Measurements from ENCODE around the gene RCN1.

RCN1 gene

DNA sequence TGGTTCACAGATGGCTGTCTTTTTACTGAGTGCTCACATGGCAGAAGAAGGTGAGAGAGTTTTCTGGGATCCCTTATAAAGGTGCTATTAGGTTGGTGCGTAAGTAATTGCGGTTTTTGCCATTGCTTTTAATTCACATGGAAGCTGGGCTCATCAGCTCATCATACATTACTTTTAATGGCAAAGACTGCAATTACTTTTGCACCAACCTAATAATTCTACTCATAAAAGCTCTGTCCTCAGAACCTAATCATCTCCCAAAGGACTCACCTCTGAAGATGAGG is 23.0 kb downstream of the RCN1 start:
- TF ChIP-seq GABPA (IDR thresholded peaks at IDR 0.05; ENCODE audit: low read depth) (no peak), POLR2AphosphoS5 (IDR thresholded peaks at IDR 0.05; ENCODE audit: low read depth) (no peak), SPI1 (IDR thresholded peaks at IDR 0.05; ENCODE audit: borderline replicate concordance, low read depth) (no peak)
- TF ChIP-seq, protein P1, sequence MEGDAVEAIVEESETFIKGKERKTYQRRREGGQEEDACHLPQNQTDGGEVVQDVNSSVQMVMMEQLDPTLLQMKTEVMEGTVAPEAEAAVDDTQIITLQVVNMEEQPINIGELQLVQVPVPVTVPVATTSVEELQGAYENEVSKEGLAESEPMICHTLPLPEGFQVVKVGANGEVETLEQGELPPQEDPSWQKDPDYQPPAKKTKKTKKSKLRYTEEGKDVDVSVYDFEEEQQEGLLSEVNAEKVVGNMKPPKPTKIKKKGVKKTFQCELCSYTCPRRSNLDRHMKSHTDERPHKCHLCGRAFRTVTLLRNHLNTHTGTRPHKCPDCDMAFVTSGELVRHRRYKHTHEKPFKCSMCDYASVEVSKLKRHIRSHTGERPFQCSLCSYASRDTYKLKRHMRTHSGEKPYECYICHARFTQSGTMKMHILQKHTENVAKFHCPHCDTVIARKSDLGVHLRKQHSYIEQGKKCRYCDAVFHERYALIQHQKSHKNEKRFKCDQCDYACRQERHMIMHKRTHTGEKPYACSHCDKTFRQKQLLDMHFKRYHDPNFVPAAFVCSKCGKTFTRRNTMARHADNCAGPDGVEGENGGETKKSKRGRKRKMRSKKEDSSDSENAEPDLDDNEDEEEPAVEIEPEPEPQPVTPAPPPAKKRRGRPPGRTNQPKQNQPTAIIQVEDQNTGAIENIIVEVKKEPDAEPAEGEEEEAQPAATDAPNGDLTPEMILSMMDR (IDR thresholded peaks at IDR 0.05; ENCODE audit: insufficient read depth, low read length), result no peak
- TF ChIP-seq, protein P2, sequence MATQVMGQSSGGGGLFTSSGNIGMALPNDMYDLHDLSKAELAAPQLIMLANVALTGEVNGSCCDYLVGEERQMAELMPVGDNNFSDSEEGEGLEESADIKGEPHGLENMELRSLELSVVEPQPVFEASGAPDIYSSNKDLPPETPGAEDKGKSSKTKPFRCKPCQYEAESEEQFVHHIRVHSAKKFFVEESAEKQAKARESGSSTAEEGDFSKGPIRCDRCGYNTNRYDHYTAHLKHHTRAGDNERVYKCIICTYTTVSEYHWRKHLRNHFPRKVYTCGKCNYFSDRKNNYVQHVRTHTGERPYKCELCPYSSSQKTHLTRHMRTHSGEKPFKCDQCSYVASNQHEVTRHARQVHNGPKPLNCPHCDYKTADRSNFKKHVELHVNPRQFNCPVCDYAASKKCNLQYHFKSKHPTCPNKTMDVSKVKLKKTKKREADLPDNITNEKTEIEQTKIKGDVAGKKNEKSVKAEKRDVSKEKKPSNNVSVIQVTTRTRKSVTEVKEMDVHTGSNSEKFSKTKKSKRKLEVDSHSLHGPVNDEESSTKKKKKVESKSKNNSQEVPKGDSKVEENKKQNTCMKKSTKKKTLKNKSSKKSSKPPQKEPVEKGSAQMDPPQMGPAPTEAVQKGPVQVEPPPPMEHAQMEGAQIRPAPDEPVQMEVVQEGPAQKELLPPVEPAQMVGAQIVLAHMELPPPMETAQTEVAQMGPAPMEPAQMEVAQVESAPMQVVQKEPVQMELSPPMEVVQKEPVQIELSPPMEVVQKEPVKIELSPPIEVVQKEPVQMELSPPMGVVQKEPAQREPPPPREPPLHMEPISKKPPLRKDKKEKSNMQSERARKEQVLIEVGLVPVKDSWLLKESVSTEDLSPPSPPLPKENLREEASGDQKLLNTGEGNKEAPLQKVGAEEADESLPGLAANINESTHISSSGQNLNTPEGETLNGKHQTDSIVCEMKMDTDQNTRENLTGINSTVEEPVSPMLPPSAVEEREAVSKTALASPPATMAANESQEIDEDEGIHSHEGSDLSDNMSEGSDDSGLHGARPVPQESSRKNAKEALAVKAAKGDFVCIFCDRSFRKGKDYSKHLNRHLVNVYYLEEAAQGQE (IDR thresholded peaks at IDR 0.05; ENCODE audit: insufficient replicate concordance, low read depth), result no peak
- H3K4me3 ChIP-seq (replicated peaks; ENCODE audit: insufficient read depth, low read length), result no peak overlapping the region
- DNase-seq (ENCODE audit: low read depth in 1 of 2, low spot score in 1 of 2), result no peak
- no peak overlapping the region for H3K27ac ChIP-seq (replicated peaks)
- no peaks in the 10 kb centered on the region for H3K27me3 ChIP-seq (ENCODE audit: insufficient read depth, poor library complexity, severe bottlenecking)

DNA sequence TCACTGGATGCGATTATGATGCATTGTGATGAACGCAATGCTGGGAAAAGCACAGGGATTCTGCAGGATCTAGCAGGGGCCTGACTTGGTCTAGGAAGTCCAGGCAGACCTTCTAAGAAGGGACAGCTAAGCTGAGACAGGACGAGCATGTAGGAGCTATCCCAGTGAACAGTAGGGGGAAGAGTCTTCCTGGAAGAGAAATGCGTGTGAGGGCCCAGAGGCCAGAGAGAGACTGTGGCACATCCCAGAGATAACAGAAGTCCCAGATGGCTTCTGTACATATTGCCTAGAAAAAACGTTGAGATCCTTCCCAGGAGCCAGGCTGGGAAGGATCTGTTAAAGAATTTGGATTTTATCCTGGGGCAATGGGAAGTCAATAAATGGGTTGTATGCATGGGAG is 24.6 kb downstream of the RCN1 start:
- no peaks in the 10 kb centered on the region for H3K27me3 ChIP-seq (ENCODE audit: insufficient read depth, poor library complexity, severe bottlenecking)
- no peak for DNase-seq (ENCODE audit: low read depth in 1 of 2, low spot score in 1 of 2)
- H3K27ac ChIP-seq (replicated peaks), result no peak overlapping the region
- TF ChIP-seq, protein P1 (IDR thresholded peaks at IDR 0.05; ENCODE audit: insufficient read depth, low read length), result no peak
- TF ChIP-seq SPI1 (IDR thresholded peaks at IDR 0.05; ENCODE audit: borderline replicate concordance, low read depth), result no peak
- TF ChIP-seq POLR2AphosphoS5 (IDR thresholded peaks at IDR 0.05; ENCODE audit: low read depth), result no peak
- TF ChIP-seq, protein P2 (IDR thresholded peaks at IDR 0.05; ENCODE audit: insufficient replicate concordance, low read depth), result no peak
- no peak for TF ChIP-seq GABPA (IDR thresholded peaks at IDR 0.05; ENCODE audit: low read depth)
- no peak overlapping the region for H3K4me3 ChIP-seq (replicated peaks; ENCODE audit: insufficient read depth, low read length)

DNA sequence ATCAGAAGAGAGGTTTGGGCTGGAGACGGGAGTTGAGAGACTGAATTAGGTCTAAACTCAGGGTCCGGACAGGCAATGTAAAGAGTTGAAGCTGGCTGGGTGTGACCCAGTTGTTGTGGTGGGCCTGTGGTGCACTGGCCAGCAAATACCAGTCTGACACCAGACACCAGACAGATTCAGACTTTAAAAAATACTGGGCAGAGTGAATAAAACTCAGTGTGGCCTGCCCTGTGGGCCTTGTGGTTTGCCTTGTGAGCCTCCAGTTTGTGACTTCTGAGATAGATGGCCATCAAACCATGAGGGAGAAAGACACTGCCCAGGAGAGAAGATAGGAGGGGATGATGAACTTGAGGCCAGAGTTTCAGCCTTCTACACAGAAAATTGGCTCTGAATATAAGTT is 25.8 kb downstream of the RCN1 start:
- Histone ChIP-seq H3K27me3 (ENCODE audit: insufficient read depth, poor library complexity, severe bottlenecking) (no peaks in the 10 kb centered on the region), H3K27ac (replicated peaks) (no peak overlapping the region), H3K4me3 (replicated peaks; ENCODE audit: insufficient read depth, low read length) (no peak overlapping the region)
- DNase-seq (ENCODE audit: low read depth in 1 of 2, low spot score in 1 of 2), result no peak
- TF ChIP-seq SPI1 (IDR thresholded peaks at IDR 0.05; ENCODE audit: borderline replicate concordance, low read depth), result no peak
- TF ChIP-seq, protein P2 (IDR thresholded peaks at IDR 0.05; ENCODE audit: insufficient replicate concordance, low read depth), result no peak
- no peak for TF ChIP-seq GABPA (IDR thresholded peaks at IDR 0.05; ENCODE audit: low read depth)
- TF ChIP-seq, protein P1 (IDR thresholded peaks at IDR 0.05; ENCODE audit: insufficient read depth, low read length), result no peak
- TF ChIP-seq POLR2AphosphoS5 (IDR thresholded peaks at IDR 0.05; ENCODE audit: low read depth), result no peak
